ENCODE measurements around the gene TBX6. TPM values are rescaled to one million over a fixed set of nuclear protein-coding genes. Genes with fewer than 3 reads are reported as not detected.

Gene TBX6
- total RNA-seq, 2 donors from 2014 or later, result 3.0 to 6.3 TPM

GRCh38 chr16:30065102-30065942, 26.4 kb downstream of the TBX6 start, which contains the start of gene ALDOA:
Gene ALDOA (plus strand): TSS chr16:30065760. CDS start chr16:30066898, 1,138 bp downstream.
- Histone ChIP-seq H3K27ac (ENCODE audit: low read depth, low read length) (peak within 1 kb of the TSS; percentile 95), H3K4me1 (ENCODE audit: control insufficient read depth, insufficient read depth, low read length) (peaks cover 8% of the 10 kb centered on the region), H3K36me3 (ENCODE audit: control insufficient read depth, insufficient read depth, low read length) (peaks cover 36% of the 10 kb centered on the region), H3K4me3 (ENCODE audit: low read length) (peak within 1 kb of the TSS; percentile 82), H3K9me3 (ENCODE audit: control insufficient read depth, low read length) (no peaks in the 10 kb centered on the region), H3K27me3 (ENCODE audit: control insufficient read depth, insufficient read depth, low read length, poor library complexity, severe bottlenecking) (no peaks in the 10 kb centered on the region), H3K9ac (ENCODE audit: extremely low read depth, low read length, poor library complexity, severe bottlenecking) (peak within 1 kb of the TSS; percentile 94)
- peak within 1 kb of the TSS; percentile 87 for H3K4me3 Mint-ChIP-seq
- H3K4me1 Mint-ChIP-seq, result peaks cover 23% of the 10 kb centered on the region
- TF ChIP-seq CTCF (conservative IDR thresholded peaks at IDR 0.05), result no peak
- DNase-seq, result peak; percentile 98
- H3K9me3 Mint-ChIP-seq, result no peaks in the 10 kb centered on the region
- WGBS, 2 experiments (ENCODE audit: insufficient coverage in 1 of 2, insufficient read length in 1 of 2), result 0% methylated on average over 30 to 99 of the region's 99 CpGs
- H3K27me3 Mint-ChIP-seq (ENCODE audit: insufficient read depth), result no peaks in the 10 kb centered on the region
- peak within 1 kb of the TSS; percentile 98 for H3K27ac Mint-ChIP-seq
- peaks cover 41% of the 10 kb centered on the region for H3K36me3 Mint-ChIP-seq (ENCODE audit: low read depth)

GRCh38 chr16:30064729-30065101, 27.0 kb downstream of the TBX6 start:
- Histone ChIP-seq H3K9me3 (ENCODE audit: control insufficient read depth, low read length) (no peaks in the 10 kb centered on the region), H3K4me3 (ENCODE audit: low read length) (peak overlapping the region; percentile 82), H3K4me1 (ENCODE audit: control insufficient read depth, insufficient read depth, low read length) (peaks cover 8% of the 10 kb centered on the region), H3K27ac (ENCODE audit: low read depth, low read length) (peak overlapping the region; percentile 95), H3K36me3 (ENCODE audit: control insufficient read depth, insufficient read depth, low read length) (peaks cover 30% of the 10 kb centered on the region), H3K27me3 (ENCODE audit: control insufficient read depth, insufficient read depth, low read length, poor library complexity, severe bottlenecking) (no peaks in the 10 kb centered on the region), H3K9ac (ENCODE audit: extremely low read depth, low read length, poor library complexity, severe bottlenecking) (peak overlapping the region; percentile 87)
- Mint-ChIP-seq H3K9me3 (no peaks in the 10 kb centered on the region), H3K4me3 (peak overlapping the region; percentile 87), H3K4me1 (peaks cover 23% of the 10 kb centered on the region), H3K36me3 (ENCODE audit: low read depth) (peaks cover 36% of the 10 kb centered on the region), H3K27me3 (ENCODE audit: insufficient read depth) (no peaks in the 10 kb centered on the region), H3K27ac (peak overlapping the region; percentile 98)
- DNase-seq, result no peak
- 0% methylated on average over 9 to 25 of the region's 25 CpGs for WGBS, 2 experiments (ENCODE audit: insufficient coverage in 1 of 2, insufficient read length in 1 of 2)
- no peak for TF ChIP-seq CTCF (conservative IDR thresholded peaks at IDR 0.05)

- H3K27ac ChIP-seq (ENCODE audit: low read depth, low read length), result peak overlapping the region; percentile 95
- peak overlapping the region; percentile 87 for H3K9ac ChIP-seq (ENCODE audit: extremely low read depth, low read length, poor library complexity, severe bottlenecking)
- Mint-ChIP-seq H3K4me1 (peaks cover 23% of the 10 kb centered on the region), H3K27me3 (ENCODE audit: insufficient read depth) (no peaks in the 10 kb centered on the region), H3K27ac (peak overlapping the region; percentile 79), H3K4me3 (peak overlapping the region; percentile 87), H3K9me3 (no peaks in the 10 kb centered on the region), H3K36me3 (ENCODE audit: low read depth) (peaks cover 32% of the 10 kb centered on the region)
- peak overlapping the region; percentile 82 for H3K4me3 ChIP-seq (ENCODE audit: low read length)
- peak; percentile 86 for DNase-seq
- peaks cover 8% of the 10 kb centered on the region for H3K4me1 ChIP-seq (ENCODE audit: control insufficient read depth, insufficient read depth, low read length)
- H3K9me3 ChIP-seq (ENCODE audit: control insufficient read depth, low read length), result no peaks in the 10 kb centered on the region
- WGBS, 2 experiments (ENCODE audit: insufficient coverage in 1 of 2, insufficient read length in 1 of 2), result 0 to 5% methylated on average over 5 to 26 of the region's 27 CpGs
- H3K36me3 ChIP-seq (ENCODE audit: control insufficient read depth, insufficient read depth, low read length), result peaks cover 24% of the 10 kb centered on the region
- TF ChIP-seq CTCF (conservative IDR thresholded peaks at IDR 0.05), result peak; percentile 42
- H3K27me3 ChIP-seq (ENCODE audit: control insufficient read depth, insufficient read depth, low read length, poor library complexity, severe bottlenecking), result no peaks in the 10 kb centered on the region
Measured at GRCh38 chr16:30063893-30064728, 27.6 kb downstream of the TBX6 start.

All from endodermal cell (in vitro differentiated cells).